Measurements from ENCODE around the gene ME3.
"Not testable (repeated sequence)": the region's sequence is repeated elsewhere in the genome, so short reads cannot be mapped to it uniquely, and the experiment has no call there.

The ME3 gene

GRCh38 chr11:86558841-86559240 lies 113.6 kb downstream of the ME3 start:
- DNase-seq (ENCODE audit: low read depth): no peak

DNA sequence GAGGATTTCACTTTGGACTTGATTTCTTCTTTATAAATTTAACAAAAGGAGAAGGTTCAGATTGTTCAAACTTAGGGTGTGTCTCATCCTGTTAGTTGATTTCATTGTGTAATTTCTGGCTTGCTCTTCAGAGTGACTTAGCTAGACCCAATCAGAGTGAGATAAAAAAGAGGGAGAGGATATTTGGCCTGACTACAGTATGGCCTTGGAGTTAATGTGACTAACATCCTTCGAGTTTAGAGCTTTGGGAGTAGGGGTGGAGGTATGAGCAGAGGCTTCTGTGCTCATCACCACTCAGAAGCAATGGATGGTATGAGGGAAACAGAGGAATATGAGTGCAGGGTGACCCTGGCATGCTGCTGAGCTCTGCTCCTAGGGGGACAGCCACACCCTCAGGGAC lies 114.2 kb downstream of the ME3 start:
- no peak for DNase-seq (ENCODE audit: low read depth)

GRCh38 chr11:86555866-86556265 lies 116.5 kb downstream of the ME3 start:
- no peak for DNase-seq (ENCODE audit: low read depth)

DNA sequence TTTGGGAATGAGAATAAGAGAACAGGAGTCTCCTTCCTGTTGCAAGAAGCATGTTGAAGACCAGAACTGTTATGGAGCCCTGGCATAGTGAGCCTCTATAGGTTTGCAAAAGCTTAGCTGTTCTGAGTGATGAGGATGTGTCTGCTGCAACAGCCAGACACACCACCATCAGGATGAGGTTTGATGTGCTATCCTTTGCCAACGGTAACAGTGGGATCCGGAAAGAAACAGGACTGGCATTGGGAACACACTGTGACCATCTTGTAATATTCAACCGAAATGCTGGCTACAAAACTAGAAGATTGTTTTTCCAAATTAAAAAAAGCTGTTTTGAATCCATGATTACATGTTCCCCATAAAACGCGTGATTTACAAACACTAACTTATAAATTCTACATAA lies 117.0 kb downstream of the ME3 start:
- no peak for DNase-seq (ENCODE audit: low read depth)

GRCh38 chr11:86553265-86553664 lies 119.2 kb downstream of the ME3 start:
- no peak for DNase-seq (ENCODE audit: low read depth)

DNA sequence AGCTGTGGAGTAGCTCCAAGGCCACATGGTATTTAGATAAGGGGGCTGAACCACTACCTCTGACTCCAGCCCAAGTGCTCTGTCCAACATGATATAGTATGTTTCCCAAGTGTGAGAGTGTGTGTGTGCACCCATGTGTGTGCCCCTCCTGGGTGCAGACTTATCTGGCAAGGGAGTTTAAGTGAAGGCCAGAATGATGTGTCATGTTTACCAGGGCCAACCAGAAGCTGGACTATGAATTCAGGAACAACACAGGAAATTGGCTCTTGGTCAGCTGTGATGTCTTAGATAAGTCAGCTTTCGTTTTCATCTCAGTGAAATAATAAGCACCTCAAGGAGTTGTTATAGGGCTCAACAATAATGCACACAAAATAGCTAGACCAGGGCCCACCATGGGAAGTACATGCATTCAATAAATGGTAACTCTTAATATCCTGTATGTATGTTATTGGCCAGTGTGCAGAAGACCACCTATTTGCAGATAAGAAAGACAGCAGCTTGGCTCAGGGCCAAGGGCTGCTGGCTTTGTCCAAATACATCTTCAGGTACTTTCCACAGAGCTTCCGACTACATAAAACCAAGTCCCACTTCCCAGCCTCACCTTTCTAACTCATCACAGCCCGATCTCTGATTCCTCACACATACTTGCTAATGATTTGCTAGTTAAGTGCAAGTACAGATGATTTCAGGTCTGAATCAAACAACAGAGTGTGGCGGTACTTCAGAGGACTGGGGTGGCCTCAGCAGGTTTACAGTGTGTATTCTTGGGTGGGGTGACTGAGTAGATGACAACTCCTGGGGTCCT lies 120.9 kb downstream of the ME3 start:
- no peak for DNase-seq (ENCODE audit: low read depth)

DNA sequence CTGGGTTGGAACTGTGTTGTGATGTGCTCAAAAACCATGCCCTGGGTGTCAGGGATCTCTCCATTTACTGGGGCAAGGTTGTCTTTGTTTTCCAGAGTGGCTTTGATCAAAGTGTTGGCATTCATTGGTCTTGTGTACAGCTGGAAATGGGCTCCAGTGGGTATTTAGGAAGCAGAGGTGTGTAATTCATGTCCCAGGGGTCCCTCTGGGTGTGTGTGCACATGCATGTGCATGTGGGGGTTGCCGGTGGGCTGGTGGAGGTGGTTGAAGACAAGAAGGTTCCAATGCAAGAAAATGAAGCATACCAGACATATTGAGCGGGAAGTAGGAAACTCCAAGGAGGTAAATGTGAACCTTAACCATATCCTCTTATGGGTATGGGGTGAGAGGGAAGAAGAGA lies 121.7 kb downstream of the ME3 start:
- no peak for DNase-seq (ENCODE audit: low read depth)

- no peak for DNase-seq (ENCODE audit: low read depth)
Measured at GRCh38 chr11:86548271-86548917, 124.0 kb downstream of the ME3 start.

GRCh38 chr11:86547727-86548126 lies 124.7 kb downstream of the ME3 start:
- no peak for DNase-seq (ENCODE audit: low read depth)

DNA sequence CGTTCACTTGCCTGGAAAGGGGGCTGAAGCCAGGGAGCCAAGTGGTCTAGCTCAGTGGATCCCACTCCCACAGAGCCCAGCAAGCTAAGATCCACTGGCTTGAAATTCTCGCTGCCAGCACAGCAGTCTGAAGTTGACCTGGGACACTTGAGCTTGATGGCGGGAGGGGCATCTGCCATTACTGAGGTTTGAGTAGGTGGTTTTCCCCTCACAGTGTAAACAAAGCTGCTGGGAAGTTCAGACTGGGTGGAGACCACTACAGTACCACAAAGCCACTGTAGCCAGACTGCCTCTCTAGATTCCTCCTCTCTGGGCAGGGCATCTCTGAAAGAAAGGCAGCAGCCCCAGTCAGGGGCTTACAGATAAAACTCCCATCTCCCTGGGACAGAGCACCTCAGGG lies 131.1 kb downstream of the ME3 start:
- DNase-seq (ENCODE audit: low read depth): not testable (repeated sequence)

DNA sequence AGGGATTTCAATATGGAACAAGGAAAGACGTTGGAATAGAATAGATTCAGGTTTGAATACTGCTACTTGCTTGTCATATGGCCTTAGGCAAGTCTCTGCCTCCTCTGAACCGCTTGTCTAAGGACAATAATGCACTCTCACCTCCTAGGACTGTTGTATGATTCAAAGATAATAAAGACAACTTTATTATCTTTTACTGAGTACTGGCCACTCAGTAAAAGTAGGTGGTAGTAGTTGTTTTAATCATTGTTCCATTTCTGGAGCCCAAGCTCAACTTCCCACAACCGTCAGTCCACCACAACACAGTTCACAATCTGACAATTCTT lies 134.2 kb downstream of the ME3 start:
- no peak for DNase-seq (ENCODE audit: low read depth)

GRCh38 chr11:86537541-86538222 lies 134.7 kb downstream of the ME3 start:
- no peak for DNase-seq (ENCODE audit: low read depth)

DNA sequence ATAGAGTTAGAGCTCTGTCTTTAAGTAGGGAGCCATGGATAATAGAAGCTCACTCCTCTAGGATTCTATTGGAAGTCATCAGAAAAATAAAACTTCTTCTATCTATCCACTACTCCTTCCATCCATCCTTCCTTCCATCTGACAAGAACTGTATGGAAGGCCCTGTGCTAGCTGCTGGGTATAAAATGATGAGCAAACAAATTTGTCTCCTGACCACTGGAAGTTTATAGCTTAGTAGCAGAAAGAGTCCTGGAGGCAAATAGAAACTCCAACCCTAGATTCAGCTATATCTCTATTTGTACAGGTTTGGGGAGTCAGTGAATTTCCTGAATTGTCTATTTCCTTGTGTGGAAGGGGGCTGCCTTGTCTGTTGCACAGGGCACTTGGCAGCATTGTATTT lies 136.6 kb downstream of the ME3 start:
- no peak for DNase-seq (ENCODE audit: low read depth)

GRCh38 chr11:86524620-86525352 lies 147.6 kb downstream of the ME3 start:
- DNase-seq (ENCODE audit: low read depth): no peak

DNA sequence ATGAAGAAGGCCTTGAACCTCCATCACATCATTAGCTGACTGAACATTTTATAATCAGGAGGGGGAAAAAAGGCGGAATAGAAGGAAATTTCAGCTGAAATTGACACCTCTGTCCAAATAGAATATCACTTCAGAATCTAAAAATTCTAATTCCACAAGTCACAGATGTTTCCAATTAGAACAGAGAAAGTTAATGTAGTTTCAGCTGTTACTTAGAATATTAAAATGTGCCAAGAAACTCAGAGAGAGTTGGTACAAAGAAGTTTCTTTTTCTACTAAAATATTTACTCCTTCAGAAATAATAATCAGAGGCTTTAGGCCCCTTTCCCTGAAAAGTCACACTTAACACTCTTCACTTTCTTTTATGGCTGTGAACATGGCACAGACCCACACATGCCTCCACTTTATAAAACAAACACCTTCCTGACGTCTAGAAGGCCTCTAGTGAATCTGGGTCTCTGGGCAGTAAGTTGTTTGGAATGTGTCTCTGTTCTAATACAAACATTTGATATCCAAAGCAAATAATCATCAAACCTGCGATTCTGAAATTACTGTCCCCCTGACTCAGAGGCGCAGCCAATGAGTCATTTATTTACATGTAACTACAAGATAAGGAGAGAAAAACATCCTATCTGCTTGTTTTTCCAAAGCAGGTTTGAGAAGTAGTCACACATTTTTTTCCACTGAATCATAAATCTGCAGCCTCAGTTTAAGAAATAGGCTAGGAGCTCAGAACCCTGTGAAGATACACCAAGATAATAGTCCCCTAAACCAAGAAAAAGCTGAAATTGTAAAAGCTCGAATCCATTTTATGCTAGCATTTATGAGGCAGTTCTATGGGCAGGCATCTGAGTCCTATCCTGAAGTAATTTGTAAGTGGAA lies 148.4 kb downstream of the ME3 start:
- DNase-seq (ENCODE audit: low read depth): no peak

DNA sequence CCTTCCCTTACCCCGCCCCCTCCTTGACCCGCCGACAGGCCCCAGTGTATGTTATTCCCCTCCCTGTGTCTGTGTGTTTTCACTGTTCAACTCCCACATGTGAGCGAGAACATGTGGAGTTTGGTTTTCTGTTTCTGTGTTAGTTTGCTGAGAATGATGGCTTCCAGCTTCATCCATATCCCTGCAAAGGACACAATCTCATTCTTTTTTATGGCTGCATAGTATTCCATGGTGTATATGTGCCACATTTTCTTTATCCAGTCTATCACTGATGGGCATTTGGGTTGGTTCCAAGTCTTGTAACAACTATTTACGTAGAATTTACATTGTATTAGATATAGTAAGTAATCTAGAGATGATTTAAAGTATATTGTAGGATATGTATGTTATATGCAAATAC lies 149.9 kb downstream of the ME3 start:
- not testable (repeated sequence) for DNase-seq (ENCODE audit: low read depth)

GRCh38 chr11:86519064-86519911 lies 153.1 kb downstream of the ME3 start:
- no peak for DNase-seq (ENCODE audit: low read depth)

DNA sequence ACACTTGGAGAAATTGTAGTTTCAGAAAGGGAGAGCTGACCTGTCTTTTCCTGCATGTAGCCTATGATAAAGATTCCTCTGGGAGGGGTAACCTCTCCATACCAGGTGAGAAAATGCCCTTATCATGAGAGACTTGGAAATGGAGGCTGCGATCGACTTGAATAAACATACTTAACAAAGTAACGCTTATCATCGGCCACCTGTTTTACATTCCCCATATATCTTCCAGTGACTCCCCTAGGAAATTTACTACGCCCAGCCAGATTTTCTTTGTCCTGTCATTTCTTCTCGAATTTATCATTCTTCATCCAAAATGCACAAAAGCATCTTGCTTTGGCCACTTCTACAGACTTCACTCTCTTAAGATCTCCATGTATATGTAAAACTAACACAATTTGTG lies 154.2 kb downstream of the ME3 start:
- DNase-seq (ENCODE audit: low read depth): no peak

DNA sequence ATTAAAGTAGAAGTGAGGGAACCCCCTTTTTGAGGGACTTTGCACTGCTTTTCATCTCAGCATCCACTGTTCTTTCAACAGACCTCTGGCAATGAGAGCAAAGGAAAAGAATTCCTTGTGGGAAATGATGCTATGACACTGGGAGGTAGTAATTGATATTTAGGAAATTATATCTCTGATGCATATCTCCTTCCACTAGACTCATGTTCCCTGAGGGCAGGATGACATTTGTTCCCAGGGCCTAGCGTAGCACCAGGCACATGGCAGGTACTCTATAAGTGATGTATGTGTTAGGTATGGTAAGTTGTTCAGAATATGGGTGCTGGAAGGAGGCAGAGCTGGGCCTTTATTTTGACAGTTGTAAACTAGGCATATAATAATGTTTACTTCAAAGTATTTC lies 154.9 kb downstream of the ME3 start:
- DNase-seq (ENCODE audit: low read depth): no peak

DNA sequence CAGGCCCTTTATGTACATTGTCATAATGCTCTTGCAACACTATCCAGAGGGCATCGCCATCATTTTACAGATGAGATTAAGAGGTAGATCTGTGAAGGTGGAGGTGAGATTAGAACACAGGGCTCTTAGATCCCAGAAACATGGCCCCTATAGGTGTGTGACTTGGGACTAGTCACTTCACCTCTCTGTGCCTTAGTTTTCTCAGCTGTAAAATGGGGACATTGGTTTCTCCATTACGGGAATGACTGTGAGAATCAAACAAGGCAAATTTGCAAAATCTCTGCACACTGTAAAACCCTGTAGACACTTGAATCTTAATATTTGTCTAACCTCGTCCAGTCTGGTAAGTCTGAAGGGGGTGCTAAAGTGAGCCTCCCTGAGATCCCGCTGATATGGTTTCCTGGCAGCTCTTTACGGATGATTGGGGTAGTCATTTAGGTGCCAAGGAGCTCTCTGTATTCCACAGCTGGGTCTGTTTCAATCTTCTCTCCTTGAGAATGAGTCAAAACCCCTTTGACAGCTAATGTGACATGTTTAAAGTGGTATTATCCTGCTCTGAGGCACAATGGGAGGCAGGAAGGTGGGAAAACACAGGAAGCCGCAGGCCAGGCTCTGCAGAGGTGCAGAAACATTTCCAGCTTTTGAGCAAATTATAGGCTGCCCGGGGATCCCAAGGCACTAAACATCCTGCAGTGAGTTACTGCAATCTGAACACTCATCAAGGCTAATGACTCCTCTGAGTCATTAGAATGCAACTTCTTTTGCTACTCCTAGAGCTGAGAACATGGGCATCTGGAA lies 156.9 kb downstream of the ME3 start:
- no peak for DNase-seq (ENCODE audit: low read depth)

Measured in stimulated activated CD8-positive, alpha-beta memory T cell treated with anti-CD3 and anti-CD28 coated beads, Interleukin-7, amount 100 ng/mL, for 24 hours (primary cell).